ENCODE measurements around the gene BORCS5.
"Not testable (repeated sequence)": the region's sequence is repeated elsewhere in the genome, so short reads cannot be mapped to it uniquely, and the experiment has no call there.

The BORCS5 gene

GRCh38 chr12:12356896-12357718 lies at the start of gene BORCS5:
BORCS5 (plus strand) TSS chr12:12357078; CDS start chr12:12357452, 374 bp downstream.
- H3K27me3 ChIP-seq (ENCODE audit: insufficient read depth, low read length, poor library complexity, severe bottlenecking), result no peaks in the 10 kb centered on the region
- peaks cover 14% of the 10 kb centered on the region for H3K4me1 ChIP-seq (ENCODE audit: insufficient read depth, low read length, poor library complexity, severe bottlenecking)
- peak within 1 kb of the TSS; percentile 89 for H3K4me3 ChIP-seq (ENCODE audit: low read length, poor library complexity, severe bottlenecking)
- no peaks in the 10 kb centered on the region for H3K36me3 ChIP-seq (ENCODE audit: insufficient read depth, low read length)
- TF ChIP-seq CTCF (conservative IDR thresholded peaks at IDR 0.05; ENCODE audit: low read length) (no peak), EZH2phosphoT487 (IDR thresholded peaks at IDR 0.05; ENCODE audit: borderline replicate concordance) (no peak)
- peak within 1 kb of the TSS; percentile 86 for H3K9ac ChIP-seq (ENCODE audit: low read depth, low read length, poor library complexity, severe bottlenecking)
- no peaks in the 10 kb centered on the region for H4K20me1 ChIP-seq (ENCODE audit: insufficient read depth, low read length, poor library complexity, severe bottlenecking)
- no peaks in the 10 kb centered on the region for H3K9me2 ChIP-seq (replicated peaks; ENCODE audit: low read depth, low read length)
- H3K9me3 ChIP-seq (ENCODE audit: insufficient read depth, low read depth, low read length), result no peaks in the 10 kb centered on the region
- no peaks in the 10 kb centered on the region for H3F3A ChIP-seq (ENCODE audit: low read depth)
- peak within 1 kb of the TSS; percentile 76 for H2AFZ ChIP-seq (ENCODE audit: low read length)
- peaks cover 20% of the 10 kb centered on the region for H3K79me2 ChIP-seq (ENCODE audit: insufficient read depth, low read length)
- H3K4me2 ChIP-seq (ENCODE audit: low read depth, low read length, poor library complexity, severe bottlenecking), result peak within 1 kb of the TSS; percentile 89

GRCh38 chr12:12310695-12311094 lies 46.2 kb upstream of the BORCS5 start:
- not testable (repeated sequence) for H3K4me3 ChIP-seq (ENCODE audit: low read length, poor library complexity, severe bottlenecking); H3K27me3 ChIP-seq (ENCODE audit: insufficient read depth, low read length, poor library complexity, severe bottlenecking); H3K36me3 ChIP-seq (ENCODE audit: insufficient read depth, low read length); H3K4me2 ChIP-seq (ENCODE audit: low read depth, low read length, poor library complexity, severe bottlenecking); H4K20me1 ChIP-seq (ENCODE audit: insufficient read depth, low read length, poor library complexity, severe bottlenecking); H2AFZ ChIP-seq (ENCODE audit: low read length); H3K9ac ChIP-seq (ENCODE audit: low read depth, low read length, poor library complexity, severe bottlenecking); H3K9me3 ChIP-seq (ENCODE audit: insufficient read depth, low read depth, low read length); H3K79me2 ChIP-seq (ENCODE audit: insufficient read depth, low read length); H3K4me1 ChIP-seq (ENCODE audit: insufficient read depth, low read length, poor library complexity, severe bottlenecking); H3K9me2 ChIP-seq (replicated peaks; ENCODE audit: low read depth, low read length); H3F3A ChIP-seq (ENCODE audit: low read depth)

GRCh38 chr12:12315838-12316237 lies 41.0 kb upstream of the BORCS5 start:
- no peaks in the 10 kb centered on the region for H3K79me2 ChIP-seq (ENCODE audit: insufficient read depth, low read length)
- H3K4me3 ChIP-seq (ENCODE audit: low read length, poor library complexity, severe bottlenecking), result no peak overlapping the region
- H3K27me3 ChIP-seq (ENCODE audit: insufficient read depth, low read length, poor library complexity, severe bottlenecking), result no peaks in the 10 kb centered on the region
- no peaks in the 10 kb centered on the region for H3F3A ChIP-seq (ENCODE audit: low read depth)
- no peaks in the 10 kb centered on the region for H3K9me3 ChIP-seq (ENCODE audit: insufficient read depth, low read depth, low read length)
- no peak overlapping the region for H3K4me2 ChIP-seq (ENCODE audit: low read depth, low read length, poor library complexity, severe bottlenecking)
- H3K4me1 ChIP-seq (ENCODE audit: insufficient read depth, low read length, poor library complexity, severe bottlenecking), result no peaks in the 10 kb centered on the region
- H3K9me2 ChIP-seq (replicated peaks; ENCODE audit: low read depth, low read length), result no peaks in the 10 kb centered on the region
- H3K36me3 ChIP-seq (ENCODE audit: insufficient read depth, low read length), result no peaks in the 10 kb centered on the region
- H3K9ac ChIP-seq (ENCODE audit: low read depth, low read length, poor library complexity, severe bottlenecking), result no peak overlapping the region
- no peak overlapping the region for H2AFZ ChIP-seq (ENCODE audit: low read length)
- H4K20me1 ChIP-seq (ENCODE audit: insufficient read depth, low read length, poor library complexity, severe bottlenecking), result no peaks in the 10 kb centered on the region
- TF ChIP-seq EZH2phosphoT487 (IDR thresholded peaks at IDR 0.05; ENCODE audit: borderline replicate concordance) (no peak), CTCF (conservative IDR thresholded peaks at IDR 0.05; ENCODE audit: low read length) (no peak)

Measured in Loucy (cell line).